BE2C (cell line): ENCODE results near the gene GAS2L3.
"Not testable (repeated sequence)": the region's sequence is repeated elsewhere in the genome, so short reads cannot be mapped to it uniquely, and the experiment has no call there.

Source experiments
- DNase-seq: peaks from one replicate; pipeline ENCODE4 v3.0.0-alpha.2; 2020
- H3K27me3 ChIP-seq: fragments of 250-450 bp; sonication (Bioruptor Pico); 2 replicates; pipeline ENCODE4 v1.5.1; 2020; ENCODE audit warnings: mild to moderate bottlenecking
- H3K36me3 ChIP-seq: fragments of 250-450 bp; sonication (Bioruptor Pico); 2 replicates; pipeline ENCODE4 v1.5.1; 2020; ENCODE audit warnings: mild to moderate bottlenecking
- H3K4me1 ChIP-seq: fragments of 250-450 bp; sonication (Bioruptor Pico); 2 replicates; pipeline ENCODE4 v1.5.1; 2020
- H3K4me3 ChIP-seq: 2 replicates; pipeline ENCODE4 v1.5.1; 2011; ENCODE audit warnings: low read depth, low read length
- H3K9me3 ChIP-seq: fragments of 250-450 bp; sonication (Bioruptor Pico); 2 replicates; pipeline ENCODE4 v1.5.1; 2020
- CTCF ChIP-seq: IDR thresholded peaks from 2 replicates; pipeline ENCODE4 v1.5.1; 2012; ENCODE audit warnings: mild to moderate bottlenecking, low read depth, low read length

GAS2L3 gene

GRCh38 chr12:100578923-100579322, 5.4 kb downstream of the GAS2L3 start:
- no peak for TF ChIP-seq CTCF
- Histone ChIP-seq H3K4me3 (no peak overlapping the region), H3K4me1 (peaks cover 10% of the 10 kb centered on the region; the same call in 1 of the 2 replicates), H3K9me3 (no peaks in the 10 kb centered on the region), H3K27me3 (no peaks in the 10 kb centered on the region), H3K36me3 (no peaks in the 10 kb centered on the region)
- no peak for DNase-seq

GRCh38 chr12:100579844-100580243, 6.4 kb downstream of the GAS2L3 start:
- Histone ChIP-seq H3K36me3 (no peaks in the 10 kb centered on the region), H3K4me1 (peaks cover 10% of the 10 kb centered on the region; the same call in 1 of the 2 replicates), H3K4me3 (no peak overlapping the region), H3K27me3 (no peaks in the 10 kb centered on the region), H3K9me3 (no peaks in the 10 kb centered on the region)
- no peak for DNase-seq
- TF ChIP-seq CTCF, result no peak

GRCh38 chr12:100584256-100584655, 10.8 kb downstream of the GAS2L3 start:
- no peak for DNase-seq
- no peaks in the 10 kb centered on the region for H3K36me3 ChIP-seq
- H3K27me3 ChIP-seq, result no peaks in the 10 kb centered on the region
- no peak overlapping the region for H3K4me3 ChIP-seq
- peaks cover 2% of the 10 kb centered on the region for H3K9me3 ChIP-seq
- peaks cover 4% of the 10 kb centered on the region; the same call in 1 of the 2 replicates for H3K4me1 ChIP-seq
- no peak for TF ChIP-seq CTCF

- Histone ChIP-seq H3K36me3 (no peaks in the 10 kb centered on the region), H3K27me3 (no peaks in the 10 kb centered on the region), H3K4me1 (no peaks in the 10 kb centered on the region), H3K4me3 (no peak overlapping the region), H3K9me3 (peaks cover 2% of the 10 kb centered on the region)
- no peak for TF ChIP-seq CTCF
- no peak for DNase-seq
Measured at GRCh38 chr12:100591979-100592378, 18.5 kb downstream of the GAS2L3 start.

GRCh38 chr12:100593490-100593889, 20.0 kb downstream of the GAS2L3 start:
- H3K36me3 ChIP-seq, result no peaks in the 10 kb centered on the region
- DNase-seq, result no peak
- no peaks in the 10 kb centered on the region for H3K4me1 ChIP-seq
- no peaks in the 10 kb centered on the region for H3K9me3 ChIP-seq
- no peak for TF ChIP-seq CTCF
- H3K27me3 ChIP-seq, result no peaks in the 10 kb centered on the region
- no peak overlapping the region for H3K4me3 ChIP-seq

- no peak for TF ChIP-seq CTCF
- Histone ChIP-seq H3K4me3 (no peak overlapping the region), H3K27me3 (no peaks in the 10 kb centered on the region), H3K4me1 (no peaks in the 10 kb centered on the region), H3K9me3 (no peaks in the 10 kb centered on the region), H3K36me3 (no peaks in the 10 kb centered on the region)
- DNase-seq, result no peak
Measured at GRCh38 chr12:100601626-100602025, 28.1 kb downstream of the GAS2L3 start.

GRCh38 chr12:100602997-100603396, 29.5 kb downstream of the GAS2L3 start:
- not testable (repeated sequence) for H3K4me3 ChIP-seq, DNase-seq, H3K4me1 ChIP-seq, H3K9me3 ChIP-seq, H3K36me3 ChIP-seq, H3K27me3 ChIP-seq
